Activated T-cell treated with anti-CD3 and anti-CD28 coated beads, Interleukin-2, amount 50 U/mL, for 4 hours (primary cell): Measurements from ENCODE around the gene ARHGAP32. TPM values are rescaled to one million over a fixed set of nuclear protein-coding genes. Genes with fewer than 3 reads are reported as not detected.
"Not testable (repeated sequence)": the region's sequence is repeated elsewhere in the genome, so short reads cannot be mapped to it uniquely, and the experiment has no call there.

Experiments used
- ATAC-seq, 2 donors: fragments of 200-7000 bp; cut with Tn5 transposase; one replicate each; pipeline ENCODE4 v1.10.0; 2021
- DNase-seq: peaks from one replicate; pipeline ENCODE4 v3.0.0-alpha.2; 2020
- H3K27me3 Mint-ChIP-seq: one replicate; pipeline ENCODE4 v1.8.0; 2021; ENCODE audit warnings: low read depth, mixed read lengths
- H3K36me3 Mint-ChIP-seq: one replicate; pipeline ENCODE4 v1.8.0; 2022; ENCODE audit warnings: mixed read lengths; ENCODE audit not compliant: insufficient read depth
- H3K4me1 Mint-ChIP-seq: one replicate; pipeline ENCODE4 v1.8.0; 2021; ENCODE audit warnings: low read depth, mixed read lengths
- H3K4me3 Mint-ChIP-seq: one replicate; pipeline ENCODE4 v1.8.0; 2021; ENCODE audit warnings: mild to moderate bottlenecking, moderate library complexity, mixed read lengths
- H3K9me3 Mint-ChIP-seq: one replicate; pipeline ENCODE4 v1.8.0; 2021; ENCODE audit warnings: mixed read lengths
- total RNA-seq, 3 donors: library from RNA; stranded (reverse); gene quantifications; one replicate each; pipeline ENCODE4 v1.2.1, GENCODE V29; 2021

ARHGAP32 gene
- total RNA-seq, 3 donors from 2014 or later = 2.2 to 4.2 (median 3.2) TPM

GRCh38 chr11:128928400-128928799, 263.7 kb downstream of the ARHGAP32 start:
- Mint-ChIP-seq H3K36me3 (no peaks in the 10 kb centered on the region), H3K4me3 (peak overlapping the region; percentile 30), H3K9me3 (no peaks in the 10 kb centered on the region), H3K27me3 (peaks cover 8% of the 10 kb centered on the region), H3K4me1 (peaks cover 12% of the 10 kb centered on the region)
- no peak for ATAC-seq
- DNase-seq = no peak

DNA sequence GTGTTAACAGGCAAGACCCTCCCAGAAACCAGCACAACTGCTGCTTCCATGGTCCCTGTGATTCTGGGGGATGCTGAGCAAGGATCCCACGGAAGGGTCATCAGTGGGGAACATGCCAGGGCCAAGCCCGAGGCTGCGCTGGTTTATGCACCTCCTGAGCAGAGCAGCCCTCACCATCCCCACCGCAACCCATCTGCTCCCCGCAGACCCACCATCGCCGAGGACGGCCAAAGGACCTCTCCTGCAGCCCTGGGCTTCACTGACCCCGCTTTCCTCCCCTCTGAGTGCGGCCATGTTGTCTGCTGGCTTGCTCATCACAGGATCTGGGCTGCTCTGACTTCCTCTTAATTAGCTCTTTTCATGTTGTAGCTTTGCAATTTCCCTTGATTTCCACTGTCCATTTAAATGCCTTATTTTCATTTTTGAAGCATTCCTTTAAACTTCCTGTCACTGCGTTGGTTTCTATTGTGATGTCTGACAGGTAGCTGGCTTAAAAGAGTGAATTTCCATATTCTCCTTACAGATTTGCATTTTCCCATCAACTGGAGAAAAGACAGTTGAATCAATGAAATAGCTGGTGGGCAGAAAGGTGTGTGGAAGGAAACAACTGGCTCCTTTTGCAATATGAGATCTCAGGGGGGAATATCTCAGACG, 264.3 kb downstream of the ARHGAP32 start:
- H3K4me3 Mint-ChIP-seq = no peak overlapping the region
- no peaks in the 10 kb centered on the region for H3K9me3 Mint-ChIP-seq

DNA sequence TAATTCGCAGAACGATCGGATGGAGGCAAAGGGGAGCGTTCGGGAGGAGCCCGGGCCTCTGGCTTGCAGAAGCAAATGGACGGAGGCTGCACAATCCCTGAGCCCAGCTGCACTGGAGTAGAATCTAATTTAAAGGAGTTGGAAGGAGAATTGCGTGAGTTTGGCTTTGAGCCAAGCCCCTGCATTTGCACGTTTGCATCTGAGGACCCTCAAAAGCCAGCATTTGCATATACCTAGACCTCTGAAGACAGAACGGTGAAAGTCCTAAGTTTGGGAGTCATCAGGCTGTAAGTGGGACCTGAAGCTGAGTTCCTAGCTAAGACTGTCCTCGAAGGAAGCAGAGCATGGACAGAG, 265.0 kb downstream of the ARHGAP32 start:
- Mint-ChIP-seq H3K9me3 (no peaks in the 10 kb centered on the region), H3K27me3 (peaks cover 8% of the 10 kb centered on the region), H3K4me1 (peaks cover 12% of the 10 kb centered on the region), H3K4me3 (no peak overlapping the region), H3K36me3 (no peaks in the 10 kb centered on the region)
- DNase-seq = no peak
- no peak for ATAC-seq

More for the DNA sequence above, 264.3 kb downstream of the ARHGAP32 start:
- Mint-ChIP-seq H3K27me3 (peaks cover 8% of the 10 kb centered on the region), H3K36me3 (no peaks in the 10 kb centered on the region), H3K4me1 (peaks cover 12% of the 10 kb centered on the region)
- ATAC-seq (no peak), DNase-seq (no peak)

DNA sequence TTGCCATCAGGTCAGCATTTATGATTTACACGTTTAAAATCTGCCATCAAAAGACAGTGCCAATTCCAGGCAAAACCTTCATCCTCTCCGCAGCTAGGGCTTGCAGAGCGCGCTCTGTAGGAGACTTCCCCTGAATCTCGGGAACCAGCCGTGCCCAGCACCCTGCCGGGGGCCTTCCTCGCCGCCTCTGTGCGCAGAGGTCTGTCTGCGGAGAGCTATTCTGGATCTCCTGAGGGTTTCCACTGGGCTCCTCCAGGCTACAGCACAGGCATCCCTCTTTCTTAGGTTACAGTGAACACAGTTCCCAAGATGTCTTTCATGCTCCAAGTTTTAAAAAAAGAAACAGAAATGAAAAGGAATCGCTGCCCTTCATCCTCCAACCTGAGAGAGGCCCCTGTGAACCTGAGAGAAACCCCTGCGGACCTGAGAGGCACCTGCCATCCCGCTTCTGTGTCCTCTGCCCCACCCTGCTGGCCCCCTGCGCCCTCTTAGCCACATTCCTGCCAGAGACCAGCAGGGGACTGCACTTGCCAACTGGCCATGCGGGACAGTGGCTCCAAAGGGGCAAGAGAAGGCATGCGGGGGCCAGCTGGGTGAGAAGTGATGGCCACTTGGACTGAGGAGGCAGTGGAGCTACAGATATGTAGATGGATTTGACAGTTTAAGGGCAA, 265.6 kb downstream of the ARHGAP32 start:
- Mint-ChIP-seq H3K4me1 (peaks cover 12% of the 10 kb centered on the region), H3K36me3 (no peaks in the 10 kb centered on the region), H3K4me3 (no peak overlapping the region)

GRCh38 chr11:128926000-128926399, 266.1 kb downstream of the ARHGAP32 start:
- H3K4me1 Mint-ChIP-seq = peaks cover 12% of the 10 kb centered on the region
- peaks cover 7% of the 10 kb centered on the region for H3K27me3 Mint-ChIP-seq
- no peaks in the 10 kb centered on the region for H3K9me3 Mint-ChIP-seq
- DNase-seq = no peak
- H3K36me3 Mint-ChIP-seq = no peaks in the 10 kb centered on the region
- H3K4me3 Mint-ChIP-seq = no peak overlapping the region
- ATAC-seq = no peak

More for the DNA sequence above, 265.6 kb downstream of the ARHGAP32 start:
- Mint-ChIP-seq H3K9me3 (no peaks in the 10 kb centered on the region), H3K27me3 (peaks cover 8% of the 10 kb centered on the region)
- DNase-seq = no peak
- ATAC-seq = no peak

DNA sequence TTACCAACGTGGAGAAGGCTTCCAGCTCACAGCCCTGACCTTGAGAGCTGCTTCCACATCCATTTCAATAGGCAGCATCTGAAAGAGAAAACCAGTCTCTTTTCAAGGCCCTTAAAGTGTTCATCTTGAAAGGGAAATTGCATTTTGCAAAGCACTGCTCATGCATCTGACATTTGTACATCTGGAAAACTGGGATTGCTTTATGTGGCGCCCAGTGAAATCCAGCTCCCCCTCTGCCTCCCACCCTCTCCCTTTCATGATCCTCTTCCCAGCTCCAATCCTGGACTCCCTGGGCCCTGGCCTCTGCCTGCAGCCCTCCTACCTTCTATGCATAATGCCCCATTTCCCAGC, 266.9 kb downstream of the ARHGAP32 start:
- DNase-seq = no peak
- H3K4me3 Mint-ChIP-seq = no peak overlapping the region
- no peak for ATAC-seq
- no peaks in the 10 kb centered on the region for H3K9me3 Mint-ChIP-seq
- no peaks in the 10 kb centered on the region for H3K36me3 Mint-ChIP-seq
- H3K27me3 Mint-ChIP-seq = peaks cover 7% of the 10 kb centered on the region
- H3K4me1 Mint-ChIP-seq = peaks cover 12% of the 10 kb centered on the region

DNA sequence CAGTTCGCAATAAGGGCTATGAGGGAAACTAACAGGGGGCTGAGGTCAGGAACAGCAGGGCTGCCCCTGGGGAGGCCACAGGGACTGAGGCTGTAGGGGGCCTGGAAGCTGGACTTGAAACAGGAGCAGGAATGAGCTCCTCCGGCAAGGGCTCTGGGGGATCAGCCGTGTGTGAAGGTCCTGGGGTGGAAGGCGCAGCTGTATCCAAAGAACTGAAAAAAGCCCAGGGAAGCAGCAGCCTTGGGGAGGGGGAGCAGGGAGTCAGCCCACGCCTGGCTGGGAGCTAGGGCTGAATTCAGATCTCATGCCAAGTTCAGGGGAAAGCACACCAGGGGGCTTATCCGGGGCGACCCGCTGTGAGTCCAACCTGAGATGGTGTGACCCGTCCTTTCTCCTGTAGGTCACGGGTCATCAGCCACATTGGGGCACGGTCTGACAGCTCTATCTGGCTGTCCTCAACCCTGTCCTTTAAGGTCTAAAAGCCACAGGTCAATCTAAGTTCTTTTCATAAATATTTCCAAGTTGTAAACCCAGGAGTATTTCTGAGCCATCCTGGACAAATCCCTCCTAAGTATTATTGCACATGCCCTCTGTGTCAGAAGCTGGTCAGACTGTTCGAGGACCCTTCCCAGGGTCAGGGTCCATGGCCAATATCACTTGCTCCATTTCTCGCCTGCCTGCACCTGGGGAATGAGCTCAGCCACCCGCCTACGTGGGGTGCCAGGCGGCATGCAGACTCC, 267.4 kb downstream of the ARHGAP32 start:
- ATAC-seq (no peak), DNase-seq (no peak)
- no peaks in the 10 kb centered on the region for H3K9me3 Mint-ChIP-seq
- no peaks in the 10 kb centered on the region for H3K36me3 Mint-ChIP-seq
- H3K4me3 Mint-ChIP-seq = no peak overlapping the region
- H3K27me3 Mint-ChIP-seq = peaks cover 5% of the 10 kb centered on the region
- H3K4me1 Mint-ChIP-seq = peaks cover 12% of the 10 kb centered on the region

GRCh38 chr11:128924104-128924503, 268.0 kb downstream of the ARHGAP32 start:
- H3K9me3 Mint-ChIP-seq = no peaks in the 10 kb centered on the region
- ATAC-seq (no peak), DNase-seq (no peak)
- no peak overlapping the region for H3K4me3 Mint-ChIP-seq
- peaks cover 6% of the 10 kb centered on the region for H3K27me3 Mint-ChIP-seq
- H3K4me1 Mint-ChIP-seq = peaks cover 9% of the 10 kb centered on the region
- H3K36me3 Mint-ChIP-seq = no peaks in the 10 kb centered on the region

DNA sequence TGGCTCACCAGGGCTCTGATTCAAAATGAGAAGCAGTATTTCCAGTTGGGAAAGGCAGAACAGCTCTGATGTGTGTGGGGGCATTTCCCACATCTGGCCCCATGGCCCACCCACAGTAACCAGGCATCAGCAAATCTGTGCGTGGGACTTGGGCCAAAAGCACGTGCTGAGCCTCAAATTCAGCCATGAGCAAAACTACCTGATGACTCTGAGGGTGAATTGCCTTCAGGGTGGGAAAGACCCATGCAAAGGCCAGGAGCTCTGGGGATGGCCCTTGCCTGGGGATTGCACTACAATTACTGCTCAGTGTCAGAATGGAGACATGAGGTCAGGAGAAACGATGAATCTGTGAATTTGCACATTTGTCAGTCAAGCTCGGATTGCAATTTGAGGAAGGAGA, 270.3 kb downstream of the ARHGAP32 start:
- Mint-ChIP-seq H3K27me3 (peaks cover 5% of the 10 kb centered on the region), H3K9me3 (no peaks in the 10 kb centered on the region), H3K4me1 (peaks cover 2% of the 10 kb centered on the region), H3K36me3 (no peaks in the 10 kb centered on the region), H3K4me3 (no peak overlapping the region)
- no peak for ATAC-seq
- DNase-seq = no peak

DNA sequence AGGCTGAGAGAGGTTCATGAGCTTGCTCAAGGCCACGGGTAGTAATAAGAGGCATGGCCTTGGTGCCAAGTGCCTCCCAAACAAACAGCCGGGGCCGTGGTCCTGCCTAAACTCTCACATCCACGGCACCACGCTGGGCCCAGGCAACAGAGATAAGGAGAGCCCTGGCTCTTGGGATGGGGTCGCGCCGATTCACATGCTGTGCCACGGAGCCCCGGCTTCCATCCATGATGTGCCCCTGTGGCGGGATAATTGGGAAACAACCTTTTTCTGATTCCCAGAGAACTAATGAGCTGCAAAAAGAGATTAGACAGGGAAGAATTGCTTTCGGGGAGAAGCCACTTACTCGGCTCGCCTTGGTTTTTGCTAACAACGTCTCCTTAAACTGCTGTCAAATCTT, 271.5 kb downstream of the ARHGAP32 start:
- peaks cover 2% of the 10 kb centered on the region for H3K4me1 Mint-ChIP-seq
- peaks cover 13% of the 10 kb centered on the region for H3K27me3 Mint-ChIP-seq
- ATAC-seq (no peak), DNase-seq (no peak)
- H3K36me3 Mint-ChIP-seq = peaks cover 2% of the 10 kb centered on the region
- H3K4me3 Mint-ChIP-seq = no peak overlapping the region
- H3K9me3 Mint-ChIP-seq = no peaks in the 10 kb centered on the region

- not testable (repeated sequence) for H3K4me1 Mint-ChIP-seq, H3K36me3 Mint-ChIP-seq, DNase-seq, H3K4me3 Mint-ChIP-seq, ATAC-seq, H3K9me3 Mint-ChIP-seq
- H3K27me3 Mint-ChIP-seq = peaks cover 18% of the 10 kb centered on the region
These were observed 272.5 kb downstream of the ARHGAP32 start for GRCh38 chr11:128919635-128920034.

- H3K4me1 Mint-ChIP-seq = peaks cover 2% of the 10 kb centered on the region
- no peaks in the 10 kb centered on the region for H3K9me3 Mint-ChIP-seq
- peaks cover 20% of the 10 kb centered on the region for H3K27me3 Mint-ChIP-seq
- peaks cover 3% of the 10 kb centered on the region for H3K36me3 Mint-ChIP-seq
- no peak overlapping the region for H3K4me3 Mint-ChIP-seq
- DNase-seq (no peak), ATAC-seq (no peak)
These were observed 272.9 kb downstream of the ARHGAP32 start for GRCh38 chr11:128919216-128919615.

DNA sequence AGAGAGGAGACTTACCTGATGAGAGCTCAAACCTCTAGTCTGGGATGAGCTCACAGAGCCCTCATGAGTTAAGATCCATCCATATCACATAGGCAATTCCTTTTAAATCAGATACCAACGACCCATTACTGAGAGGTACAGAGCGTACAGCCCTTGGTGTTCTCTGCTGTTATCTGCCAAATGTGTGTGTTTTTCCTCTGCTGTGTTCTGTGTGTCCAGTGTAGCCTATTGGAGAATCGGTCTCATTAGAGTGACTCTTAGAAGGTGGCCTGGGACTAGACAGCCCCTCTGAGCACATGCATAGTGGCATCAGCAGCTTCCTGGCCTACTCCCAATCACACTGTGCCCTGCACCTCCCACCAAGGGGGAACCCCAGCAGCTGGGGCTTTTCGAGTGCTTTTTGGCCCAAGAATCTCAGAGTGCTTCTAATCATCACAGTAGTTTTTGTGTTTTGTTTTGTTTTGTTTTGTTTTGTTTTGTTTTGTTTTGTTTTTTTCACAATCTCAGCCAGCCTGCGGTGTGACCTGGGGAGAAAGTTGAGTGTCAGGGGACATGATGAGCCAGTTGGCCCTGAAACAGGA, 274.9 kb downstream of the ARHGAP32 start:
- no peak for ATAC-seq
- H3K4me1 Mint-ChIP-seq = peaks cover 2% of the 10 kb centered on the region
- H3K4me3 Mint-ChIP-seq = no peak overlapping the region
- peaks cover 29% of the 10 kb centered on the region for H3K27me3 Mint-ChIP-seq
- H3K9me3 Mint-ChIP-seq = no peaks in the 10 kb centered on the region
- H3K36me3 Mint-ChIP-seq = peaks cover 3% of the 10 kb centered on the region
- DNase-seq = no peak

GRCh38 chr11:128916681-128917080, 275.4 kb downstream of the ARHGAP32 start:
- Mint-ChIP-seq H3K36me3 (peaks cover 3% of the 10 kb centered on the region), H3K27me3 (peaks cover 32% of the 10 kb centered on the region), H3K4me1 (peaks cover 2% of the 10 kb centered on the region), H3K9me3 (no peaks in the 10 kb centered on the region), H3K4me3 (no peak overlapping the region)
- ATAC-seq (no peak), DNase-seq (no peak)
